ENCODE measurements around the gene HNRNPA1.
"Not testable (repeated sequence)": the region's sequence is repeated elsewhere in the genome, so short reads cannot be mapped to it uniquely, and the experiment has no call there.

- not testable (repeated sequence) for TF ChIP-seq CTCF, POLR2A (IDR thresholded peaks at IDR 0.05)
Observed at GRCh38 chr12:54284070-54284780, 3.7 kb downstream of the HNRNPA1 start.

Data from thyroid gland (tissue), 4 donors.